ENCODE data around the gene DOCK9.

DOCK9 gene

DNA sequence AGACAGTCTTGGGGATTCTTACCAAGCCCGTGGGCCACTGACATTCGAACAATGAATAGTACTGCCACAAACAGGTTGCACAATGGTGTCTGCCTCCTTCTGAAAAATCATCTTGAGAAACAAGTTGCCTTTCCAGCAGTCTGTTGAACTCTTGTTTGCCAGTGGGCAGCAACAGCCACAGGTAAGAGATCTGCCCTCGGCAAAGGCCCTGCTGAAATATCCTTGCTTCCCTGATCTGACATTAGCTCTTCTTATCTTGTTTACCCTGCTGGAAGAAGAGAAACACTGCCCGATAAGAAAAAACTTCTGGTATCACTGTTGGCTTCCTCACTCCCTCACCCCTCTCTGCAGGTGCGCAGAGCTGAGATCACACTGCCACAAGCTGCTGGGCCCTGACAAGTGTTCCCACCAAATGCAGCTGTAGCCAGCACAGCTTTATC lies 2.0 kb downstream of the DOCK9 start:
- DNase-seq (ENCODE audit: low read depth): no peak

DNA sequence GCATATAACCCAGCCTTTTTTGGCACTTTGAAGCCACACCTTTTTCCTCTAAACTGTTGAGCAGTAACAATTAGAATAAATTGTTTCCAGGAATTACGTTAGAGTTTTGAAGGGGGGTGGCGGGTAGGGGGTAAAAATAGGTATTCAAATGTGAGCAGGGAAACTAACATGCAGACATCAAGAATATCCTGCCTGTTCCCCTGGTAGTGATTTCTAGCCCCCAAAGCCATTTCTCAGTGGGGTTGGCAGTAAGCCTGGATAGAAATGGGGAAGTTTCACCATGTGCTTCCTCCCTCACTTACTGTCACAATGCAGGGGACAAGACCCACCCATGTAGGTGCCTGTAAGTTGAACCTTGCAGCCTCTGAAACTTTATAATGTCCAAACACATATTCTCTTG lies 3.8 kb downstream of the DOCK9 start:
- DNase-seq (ENCODE audit: low read depth): no peak

DNA sequence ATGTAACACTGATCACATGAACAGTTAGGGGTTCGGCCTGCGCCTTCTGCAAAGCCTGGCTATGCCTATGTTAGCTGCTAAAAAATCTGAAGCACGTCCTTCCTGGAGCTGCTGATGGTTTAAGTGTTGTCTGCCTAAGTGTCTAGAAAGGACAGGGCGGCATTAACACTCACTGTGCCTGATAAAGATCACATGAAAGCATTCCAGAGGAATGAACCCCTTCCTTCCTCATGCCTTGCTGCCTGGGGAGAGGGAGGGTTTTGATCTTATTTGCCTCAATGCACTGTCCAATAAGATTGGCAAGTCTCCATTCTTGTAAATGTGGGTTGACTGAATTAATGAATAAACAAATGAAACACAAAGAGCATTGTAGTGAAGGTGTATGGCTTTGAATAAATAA lies 5.2 kb downstream of the DOCK9 start:
- DNase-seq (ENCODE audit: low read depth): no peak

DNA sequence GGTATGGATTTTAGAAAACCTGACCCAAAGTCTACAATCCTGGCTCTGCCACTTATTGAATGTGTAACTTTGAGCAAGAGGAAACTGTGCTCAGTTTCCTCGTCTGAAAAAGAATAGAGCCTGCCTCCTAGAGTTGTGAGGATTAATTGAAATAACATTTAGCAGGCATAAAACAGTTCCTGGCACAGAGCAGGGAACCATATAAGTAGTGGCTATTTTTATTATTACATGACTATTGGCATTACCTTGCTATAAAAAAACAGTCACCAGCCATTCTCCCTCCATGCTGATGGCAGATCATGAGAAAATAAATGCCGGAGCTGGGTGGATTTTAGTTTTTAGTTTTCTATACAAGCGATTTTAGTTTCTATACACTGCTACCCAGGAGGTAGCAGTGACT lies 5.8 kb downstream of the DOCK9 start:
- no peak for DNase-seq (ENCODE audit: low read depth)

DNA sequence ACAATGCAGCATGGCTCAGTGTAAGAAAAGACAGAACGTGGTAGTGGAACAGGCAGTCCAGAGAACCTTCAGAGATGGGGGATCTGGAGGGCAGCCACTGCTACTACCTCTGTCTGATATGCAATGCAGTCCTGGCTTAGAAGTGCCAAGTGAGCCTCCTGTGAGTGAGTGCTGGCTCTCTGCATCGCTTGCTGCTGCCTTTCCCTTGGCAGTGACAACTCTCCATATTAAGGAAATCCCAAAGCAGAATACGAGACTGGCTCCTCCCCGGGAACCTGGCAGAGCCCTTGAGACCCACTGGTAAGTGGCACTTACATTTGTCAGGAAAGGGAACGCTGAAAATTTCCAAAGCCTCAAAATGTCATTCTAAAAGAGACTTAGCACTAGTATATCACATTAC lies 7.5 kb downstream of the DOCK9 start:
- no peak for DNase-seq (ENCODE audit: low read depth)

DNA sequence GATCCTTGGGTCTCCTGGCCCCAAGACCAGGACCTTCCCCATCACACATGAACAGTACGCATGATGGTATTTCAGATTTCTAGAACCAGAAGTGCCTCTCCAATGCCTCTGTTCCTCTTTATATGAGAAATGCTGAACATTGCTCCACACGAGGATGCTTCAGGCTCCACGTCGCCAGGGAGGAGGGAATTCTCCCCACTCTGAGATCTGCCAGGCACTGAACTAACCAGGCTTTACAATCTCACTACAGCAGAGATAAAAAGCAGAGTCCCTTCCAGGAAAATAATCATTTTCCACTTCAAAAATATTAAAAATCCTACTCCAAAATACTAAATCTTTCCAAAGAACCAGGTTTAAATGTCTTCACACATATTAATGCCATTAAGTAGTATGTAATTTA lies 10.4 kb downstream of the DOCK9 start:
- no peak for DNase-seq (ENCODE audit: low read depth)

DNA sequence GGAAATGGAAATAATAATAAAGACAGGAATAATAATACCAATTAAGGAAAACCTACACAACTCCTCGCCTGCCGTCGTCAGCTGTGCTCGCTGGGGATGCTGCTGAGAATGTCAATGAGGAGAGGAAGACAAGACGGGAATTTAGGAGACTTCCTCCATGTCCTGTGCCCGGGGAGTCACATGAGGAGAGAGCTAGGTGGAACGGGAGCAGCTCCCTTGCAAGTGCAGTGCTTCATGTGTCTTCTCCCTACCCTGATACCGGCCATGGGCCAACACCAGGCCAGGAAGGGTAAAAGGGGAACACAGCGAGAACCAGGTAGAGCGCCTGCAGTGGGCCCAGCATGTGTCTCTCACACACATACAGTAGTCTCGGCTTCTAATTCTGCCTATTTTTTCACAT lies 11.8 kb downstream of the DOCK9 start:
- DNase-seq (ENCODE audit: low read depth): no peak

DNA sequence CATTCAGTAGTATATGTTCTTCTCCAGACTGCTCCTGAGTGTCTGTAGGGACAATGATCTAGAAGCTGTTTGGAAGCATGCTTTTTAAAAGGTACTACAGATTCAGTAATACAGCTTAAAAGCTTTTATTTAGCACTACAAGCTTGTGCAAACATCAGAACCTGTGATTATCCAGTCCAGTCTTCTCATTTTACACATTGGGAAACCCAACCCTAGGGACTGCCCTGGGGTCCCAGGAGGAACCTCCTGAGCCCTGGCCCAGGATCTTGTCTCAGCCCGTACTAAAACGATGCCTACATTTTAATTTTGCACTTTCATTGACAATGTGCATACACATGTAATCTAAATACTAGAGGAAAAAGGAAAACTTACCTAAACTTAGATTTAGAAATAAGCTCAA lies 12.5 kb downstream of the DOCK9 start:
- DNase-seq (ENCODE audit: low read depth): no peak

DNA sequence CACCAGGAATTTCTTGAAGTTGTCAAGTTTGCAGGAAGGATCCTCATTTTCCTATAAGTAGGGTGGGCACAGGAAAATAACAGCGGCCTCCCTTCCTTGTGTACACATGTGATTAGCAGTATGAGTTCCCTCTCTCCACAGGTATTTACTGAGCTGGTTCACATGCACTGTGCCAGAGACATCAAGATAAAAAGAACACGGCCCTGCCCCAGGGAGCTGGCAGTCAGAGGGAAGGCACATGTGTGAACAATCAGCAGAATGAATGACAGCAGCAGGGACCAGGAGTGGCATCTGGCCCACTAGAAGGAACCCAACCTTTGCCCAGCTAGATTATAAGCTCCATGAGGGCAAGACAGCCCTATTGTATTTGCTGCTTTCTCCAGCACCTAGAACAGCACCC lies 13.9 kb downstream of the DOCK9 start:
- DNase-seq (ENCODE audit: low read depth): no peak

DNA sequence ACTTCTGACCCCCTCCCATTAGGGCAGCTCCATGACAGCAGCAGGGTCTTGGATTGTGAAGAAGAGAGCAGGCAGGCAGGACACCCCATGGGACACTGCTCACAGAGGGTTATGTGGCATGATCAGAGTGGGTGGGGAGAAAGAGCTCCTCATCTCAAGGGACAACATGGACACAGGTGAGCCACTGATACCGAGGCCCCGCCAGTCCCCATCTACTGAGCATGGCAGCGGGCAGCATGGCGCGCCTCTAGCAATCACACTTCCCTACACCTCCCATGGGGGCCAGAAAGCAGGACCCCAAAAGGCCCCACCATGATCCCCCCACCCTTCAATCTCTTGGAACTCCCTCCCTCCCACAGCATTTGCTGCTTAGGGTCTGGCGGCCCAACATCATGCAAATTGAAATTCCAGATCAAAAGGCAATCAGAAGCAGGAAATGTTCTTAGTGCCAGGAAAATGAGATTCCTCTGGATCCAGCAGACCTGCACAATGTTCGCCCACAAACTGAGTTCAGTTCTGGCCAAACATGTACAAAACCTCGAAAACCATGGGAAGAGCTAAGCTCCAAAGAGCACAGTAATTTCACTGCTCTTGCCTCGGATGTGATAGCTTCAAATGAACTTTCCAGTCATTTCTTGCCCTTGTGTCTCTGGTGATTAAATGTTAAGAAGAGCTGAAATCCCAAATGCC lies 14.8 kb downstream of the DOCK9 start:
- no peak for DNase-seq (ENCODE audit: low read depth)

DNA sequence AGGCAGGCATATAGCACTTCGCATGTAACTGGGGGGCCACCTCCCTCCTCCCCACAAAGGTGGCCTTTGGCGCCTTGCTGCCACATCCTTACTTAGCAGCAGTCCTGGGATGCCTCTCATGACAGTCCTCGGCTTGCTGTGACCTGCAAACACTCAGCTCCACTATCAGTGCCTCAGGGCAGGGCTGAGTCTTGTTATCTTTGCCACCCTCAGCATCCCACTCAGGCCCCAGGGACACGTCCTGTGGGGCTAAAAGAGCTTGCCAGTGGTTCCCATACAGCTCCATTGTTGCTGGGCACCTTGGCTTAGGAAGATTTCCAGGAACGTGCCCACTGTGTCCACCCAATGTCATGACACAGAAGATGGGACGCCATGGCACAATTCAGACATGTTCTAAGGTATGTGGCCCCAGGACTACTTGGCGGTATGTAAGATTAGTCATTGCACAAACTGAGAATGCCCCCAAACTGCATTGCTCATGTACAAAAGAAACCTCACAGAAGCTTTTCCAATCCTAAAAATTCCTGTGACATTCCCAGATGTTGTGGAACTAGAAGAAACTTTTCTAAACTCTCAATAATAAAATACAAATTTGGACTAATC lies 16.3 kb downstream of the DOCK9 start:
- no peak for DNase-seq (ENCODE audit: low read depth)

DNA sequence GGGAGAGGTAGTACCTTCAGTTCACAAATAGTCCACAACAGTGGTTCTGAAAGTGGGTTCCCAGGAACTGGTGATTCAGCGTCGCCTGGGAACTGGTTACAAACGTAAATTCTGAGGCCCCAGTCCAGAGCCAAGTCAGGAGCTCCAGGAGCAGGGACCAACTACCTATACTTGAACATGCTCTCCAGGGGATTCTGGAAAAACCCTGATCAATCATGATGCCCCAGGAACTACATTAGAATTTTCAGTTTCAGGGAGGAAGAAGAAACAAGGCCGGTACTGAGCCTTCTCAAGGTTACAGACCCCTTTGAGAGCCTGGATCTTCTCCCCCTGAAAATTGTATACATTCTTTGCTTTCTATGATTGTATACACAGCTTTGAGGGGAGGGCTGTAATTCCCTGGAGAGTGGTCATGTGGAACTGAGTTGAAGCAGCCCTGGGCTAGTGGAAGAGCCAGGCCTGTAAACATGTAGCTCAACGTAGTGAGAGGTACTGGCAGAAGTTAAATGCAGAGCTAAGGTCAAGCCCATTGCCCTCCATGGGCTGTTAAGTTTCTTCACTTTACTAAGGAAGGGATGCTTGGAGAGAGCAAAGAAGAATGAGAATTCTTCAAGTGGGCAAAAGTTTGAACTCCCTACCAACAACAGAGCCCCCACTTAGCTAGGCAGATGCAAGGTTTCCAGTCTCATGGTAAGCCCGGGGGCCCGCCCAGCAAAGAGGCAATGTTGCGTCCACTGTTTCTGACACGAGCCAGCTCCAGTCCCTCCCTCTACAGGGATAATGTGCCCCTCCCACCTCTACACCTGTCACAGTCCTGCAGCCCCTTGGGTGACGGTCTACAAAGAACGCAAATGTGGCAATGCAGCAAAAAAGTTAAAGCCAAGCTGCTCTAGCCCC lies 17.0 kb downstream of the DOCK9 start:
- no peak for DNase-seq (ENCODE audit: low read depth)

DNA sequence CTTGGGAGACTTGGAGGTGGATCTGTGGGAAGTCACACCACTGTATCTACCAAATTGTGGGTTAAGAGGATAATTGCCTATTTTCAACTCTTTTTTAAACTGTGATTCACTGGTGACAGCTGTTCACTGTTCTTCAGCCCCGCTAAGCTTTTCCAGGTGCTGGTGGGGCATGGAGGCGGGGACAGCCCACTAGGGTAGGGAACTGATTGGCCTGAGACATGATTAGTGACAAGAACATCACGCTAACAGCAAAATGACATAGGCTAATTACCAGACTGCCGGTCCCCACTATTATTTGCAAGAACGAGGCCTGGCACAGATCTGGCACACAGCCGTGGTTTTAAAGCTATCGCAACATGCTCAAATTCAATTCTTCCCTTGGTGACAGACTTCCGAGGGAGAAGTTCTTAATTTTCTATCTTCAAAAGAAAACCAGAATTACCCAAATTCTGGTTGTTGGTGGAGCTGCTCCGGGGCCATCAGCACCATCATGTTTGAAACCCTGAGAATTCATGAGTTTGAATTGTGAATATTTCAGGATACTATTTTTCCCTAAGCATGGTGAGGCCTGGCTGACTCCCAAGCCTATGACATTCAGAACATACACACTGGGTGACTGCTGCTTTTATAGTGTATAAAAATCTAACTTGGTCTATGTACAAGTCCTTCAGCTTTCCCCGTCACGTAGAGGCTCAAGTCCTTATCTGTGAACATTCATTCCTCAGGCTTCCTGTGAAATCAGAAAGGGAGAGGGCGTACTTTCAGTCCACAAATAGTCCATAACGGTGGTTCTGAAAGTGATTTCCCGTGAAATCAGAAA lies 17.9 kb downstream of the DOCK9 start:
- no peak for DNase-seq (ENCODE audit: low read depth)

DNA sequence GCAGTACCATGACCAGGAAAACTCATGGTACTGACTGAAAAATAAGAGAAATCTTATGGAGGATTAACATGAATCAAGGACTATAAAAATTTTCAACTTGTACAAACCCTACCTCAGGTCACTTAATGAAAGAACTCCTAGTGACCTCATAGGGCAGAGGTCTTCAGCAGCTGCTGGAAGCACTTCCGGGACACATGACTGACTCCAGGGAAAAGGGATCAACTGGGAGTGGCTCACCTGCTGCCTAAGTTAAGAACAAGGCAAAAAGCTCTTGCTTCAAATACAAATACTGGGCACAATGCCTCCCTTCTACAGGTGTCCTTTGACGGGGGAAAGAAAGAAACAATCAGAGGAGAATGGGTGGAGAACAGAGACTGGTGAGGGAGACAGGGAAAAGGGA lies 18.6 kb downstream of the DOCK9 start:
- DNase-seq (ENCODE audit: low read depth): no peak

DNA sequence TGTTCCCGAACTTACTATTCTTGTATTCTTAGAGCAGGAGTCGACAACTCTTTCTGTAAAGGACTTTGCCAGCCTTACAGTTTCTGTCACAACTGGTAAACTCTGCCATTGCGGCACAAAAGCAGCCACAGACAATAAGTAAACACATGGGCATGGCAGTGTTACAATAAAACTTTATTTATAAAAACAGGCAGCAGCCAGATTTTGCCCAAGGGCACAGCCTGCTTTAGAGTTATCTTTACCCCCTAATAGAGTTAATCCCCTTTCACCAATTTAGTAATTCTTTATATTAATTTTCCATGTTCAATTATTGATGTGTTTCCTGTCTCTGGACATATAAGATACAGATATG lies 19.4 kb downstream of the DOCK9 start:
- no peak for DNase-seq (ENCODE audit: low read depth)

DNA sequence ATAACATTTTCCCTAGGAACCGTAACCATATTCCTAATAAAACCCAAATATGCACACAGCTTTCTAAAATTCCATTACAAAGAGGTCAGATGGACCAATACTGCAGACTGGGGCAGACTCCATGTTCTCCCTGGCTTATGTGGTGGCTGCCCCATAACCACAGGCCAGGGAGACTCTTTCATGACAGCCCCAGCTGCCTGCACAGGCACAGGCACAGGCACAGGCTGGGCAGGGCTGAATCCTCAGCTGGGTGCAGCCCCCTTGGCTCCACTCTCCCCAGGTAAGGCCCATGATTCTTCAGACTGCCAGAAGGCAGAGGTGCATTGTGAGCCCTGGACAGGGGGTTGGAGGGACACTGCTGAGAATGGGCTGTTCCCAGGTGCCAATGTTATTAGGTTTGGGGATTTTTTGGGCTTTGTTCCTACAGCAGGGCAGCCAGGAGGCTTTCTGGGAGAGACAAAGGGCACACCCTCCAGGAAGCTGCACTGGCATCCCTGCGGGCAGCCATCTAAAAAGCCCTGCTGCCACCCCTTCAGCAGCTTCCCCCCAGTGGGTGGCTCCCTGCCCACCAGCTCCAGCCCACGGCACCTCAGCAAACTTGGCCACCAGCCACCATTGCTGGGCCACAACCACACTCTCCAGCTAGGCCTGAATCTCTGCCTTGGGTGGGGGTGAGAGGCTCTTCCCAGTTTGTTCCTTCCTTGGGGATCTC lies 20.0 kb downstream of the DOCK9 start:
- no peak for DNase-seq (ENCODE audit: low read depth)

DNA sequence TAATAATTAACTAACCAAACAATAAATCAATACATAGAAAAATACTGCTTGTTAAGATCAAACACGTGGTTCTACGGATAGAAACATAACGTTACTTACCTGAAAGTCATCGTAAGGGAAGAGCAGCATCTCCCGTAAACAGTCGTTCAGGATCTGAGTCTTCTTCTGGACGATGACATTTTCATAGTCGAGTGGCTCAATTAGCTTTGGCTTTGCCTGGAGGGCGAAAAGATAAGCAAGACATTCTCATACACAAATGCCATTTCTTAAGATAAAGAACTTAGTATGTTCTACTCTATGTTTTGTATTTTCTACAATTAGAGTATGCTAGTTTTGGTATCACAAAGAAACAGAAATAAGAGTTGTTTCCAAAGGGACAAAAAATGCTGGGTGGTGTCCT lies 22.5 kb downstream of the DOCK9 start:
- no peak for DNase-seq (ENCODE audit: low read depth)

DNA sequence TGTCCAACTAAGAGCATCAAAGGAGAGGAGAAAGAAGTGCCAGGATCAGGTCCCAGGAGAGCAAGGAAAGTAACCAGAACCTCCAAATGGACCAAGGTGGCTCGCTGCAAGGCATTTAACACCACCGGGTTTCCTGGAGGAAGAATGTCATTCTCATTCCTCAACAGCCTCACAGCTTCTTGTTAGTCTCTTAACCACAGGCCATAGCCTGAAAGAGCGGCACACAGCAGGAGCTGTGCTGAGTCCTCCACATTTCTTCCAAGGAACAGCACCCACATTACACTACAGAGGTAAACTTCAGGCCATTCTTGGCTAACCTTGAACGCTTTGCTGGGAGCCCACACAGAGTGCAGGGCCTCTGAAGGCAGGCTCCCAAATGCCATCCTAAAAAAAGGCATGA lies 23.6 kb downstream of the DOCK9 start:
- DNase-seq (ENCODE audit: low read depth): no peak

DNA sequence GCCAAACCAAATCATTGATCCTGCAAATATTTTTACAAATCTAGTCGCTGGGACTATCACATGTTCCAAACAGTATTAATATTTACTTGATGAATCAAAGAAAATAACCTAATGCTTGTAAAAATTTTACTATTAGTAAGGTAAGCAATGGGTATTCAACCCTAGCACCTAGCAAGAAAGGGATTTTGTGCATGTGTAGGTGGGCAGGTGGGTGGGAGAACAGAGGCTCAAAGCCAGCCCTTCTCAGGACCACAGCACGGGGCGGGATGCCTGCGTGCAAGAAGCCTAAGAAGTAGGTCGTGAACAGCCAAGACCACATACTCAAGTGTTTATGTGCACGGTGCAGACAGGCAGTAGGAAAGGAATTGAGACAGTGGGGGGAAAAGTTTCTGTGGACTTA lies 26.6 kb downstream of the DOCK9 start:
- DNase-seq (ENCODE audit: low read depth): no peak

DNA sequence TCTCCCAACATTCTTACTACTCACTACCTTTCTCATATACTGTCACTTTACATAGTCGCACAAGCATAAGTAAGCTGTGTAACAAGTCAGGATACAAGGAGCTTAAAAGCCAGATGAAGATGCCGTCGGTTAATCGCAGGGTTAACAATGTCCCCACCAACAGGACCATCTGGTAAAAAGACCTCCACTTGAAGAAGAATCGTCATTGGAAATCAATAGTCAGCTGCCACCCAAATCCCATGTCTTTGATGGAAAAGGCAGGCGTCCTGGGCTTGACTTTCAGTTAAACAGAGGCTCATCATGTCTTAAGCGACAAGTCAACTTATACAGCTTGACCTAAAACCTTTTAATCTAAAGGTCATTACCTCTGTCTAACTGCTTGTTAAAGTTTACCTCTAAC lies 27.2 kb downstream of the DOCK9 start:
- no peak for DNase-seq (ENCODE audit: low read depth)

DNA sequence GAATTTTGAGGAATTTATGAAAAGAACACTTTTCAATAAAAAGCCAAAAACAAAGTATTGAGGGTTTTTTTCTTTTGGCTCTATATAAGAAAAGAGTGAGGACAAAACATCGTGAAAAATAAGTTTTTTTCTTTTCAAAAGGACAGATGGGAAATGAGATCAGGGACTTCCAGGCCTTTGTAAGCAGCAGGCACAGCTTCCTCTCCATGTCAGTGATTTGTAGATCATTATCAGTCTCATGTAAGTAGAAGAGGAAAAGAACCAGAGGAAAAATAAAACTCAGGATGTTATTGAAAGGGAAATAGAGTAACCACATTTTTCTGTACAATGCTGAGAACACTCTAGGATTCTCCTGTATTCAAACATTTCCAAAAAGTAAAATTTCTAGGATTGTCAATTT lies 29.9 kb downstream of the DOCK9 start:
- no peak for DNase-seq (ENCODE audit: low read depth)
